Astrocyte (in vitro differentiated cells and primary cell): ENCODE results near the gene HNRNPL. TPM values are rescaled to one million over a fixed set of nuclear protein-coding genes. Genes with fewer than 3 reads are reported as not detected.

Source experiments
- DNase-seq: peaks from one replicate; pipeline ENCODE4 v3.0.0-alpha.2; 2010; ENCODE audit warnings: low read depth
- FAIRE-seq: peaks from 2 replicates; lab custom pipeline; 2011; peaks lifted over from hg19 to GRCh38; lab: Jason Lieb, UNC
- H2AFZ ChIP-seq: 2 replicates; pipeline ENCODE4 v1.6.0; 2012; ENCODE audit warnings: low read depth, low read length, inconsistent platforms
- H3K27ac ChIP-seq: 2 replicates; pipeline ENCODE4 v1.5.1; 2011; ENCODE audit warnings: low read depth, low read length, inconsistent platforms
- H3K27me3 ChIP-seq: 2 replicates; pipeline ENCODE4 v1.6.0; 2011; ENCODE audit warnings: low read length, inconsistent platforms; ENCODE audit not compliant: insufficient read depth
- H3K36me3 ChIP-seq: 2 replicates; pipeline ENCODE4 v1.5.1; 2011; ENCODE audit warnings: low read length, inconsistent platforms; ENCODE audit not compliant: insufficient read depth
- H3K4me1 ChIP-seq: 2 replicates; pipeline ENCODE4 v1.5.1; 2011; ENCODE audit warnings: low read length, inconsistent platforms; ENCODE audit not compliant: insufficient read depth
- H3K4me2 ChIP-seq: 2 replicates; pipeline ENCODE4 v1.6.0; 2012; ENCODE audit warnings: low read length, inconsistent platforms
- H3K4me3 ChIP-seq: 2 replicates; pipeline ENCODE4 v1.5.1; 2011; ENCODE audit warnings: low read depth, mild to moderate bottlenecking, low read length, inconsistent platforms; ENCODE audit not compliant: insufficient read depth
- H3K79me2 ChIP-seq: 2 replicates; pipeline ENCODE4 v1.6.0; 2012; ENCODE audit warnings: mild to moderate bottlenecking, low read length, inconsistent platforms; ENCODE audit not compliant: insufficient read depth
- H3K9ac ChIP-seq: 2 replicates; pipeline ENCODE4 v1.6.0; 2012; ENCODE audit warnings: mild to moderate bottlenecking, low read length, inconsistent platforms
- H3K9me3 ChIP-seq: 2 replicates; pipeline ENCODE4 v1.5.1; 2012; ENCODE audit warnings: low read depth, mild to moderate bottlenecking, low read length, inconsistent platforms; ENCODE audit not compliant: insufficient read depth
- H4K20me1 ChIP-seq: 2 replicates; pipeline ENCODE4 v1.6.0; 2012; ENCODE audit warnings: low read length, inconsistent platforms; ENCODE audit not compliant: insufficient read depth
- H3K27ac Mint-ChIP-seq: one replicate; pipeline ENCODE4 v1.8.0; 2021; ENCODE audit warnings: mild to moderate bottlenecking, mixed read lengths; ENCODE audit not compliant: unreplicated experiment
- H3K27me3 Mint-ChIP-seq: one replicate; pipeline ENCODE4 v1.8.0; 2021; ENCODE audit warnings: low read depth, mixed read lengths; ENCODE audit not compliant: unreplicated experiment
- H3K36me3 Mint-ChIP-seq: one replicate; pipeline ENCODE4 v1.8.0; 2021; ENCODE audit warnings: low read depth, mixed read lengths; ENCODE audit not compliant: unreplicated experiment
- H3K4me1 Mint-ChIP-seq: one replicate; pipeline ENCODE4 v1.8.0; 2021; ENCODE audit warnings: low read depth, mixed read lengths; ENCODE audit not compliant: unreplicated experiment
- H3K4me3 Mint-ChIP-seq: one replicate; pipeline ENCODE4 v1.8.0; 2021; ENCODE audit warnings: mild to moderate bottlenecking, moderate library complexity, mixed read lengths; ENCODE audit not compliant: unreplicated experiment
- H3K9me3 Mint-ChIP-seq: one replicate; pipeline ENCODE4 v1.8.0; 2021; ENCODE audit warnings: mild to moderate bottlenecking, mixed read lengths; ENCODE audit not compliant: unreplicated experiment
- EZH2 ChIP-seq: IDR thresholded peaks from 2 replicates; pipeline ENCODE4 v1.6.1; 2012; ENCODE audit warnings: mild to moderate bottlenecking, low read length, inconsistent platforms; ENCODE audit not compliant: insufficient read depth
- total RNA-seq: library from RNA; stranded (reverse); gene quantifications from 2 replicates; pipeline ENCODE4 v1.2.1, GENCODE V29; 2021
- TF ChIP-seq, protein P1 (sequence below): IDR thresholded peaks from 2 replicates; pipeline ENCODE4 v1.5.1; 2011; ENCODE audit warnings: low read depth, mild to moderate bottlenecking, inconsistent platforms, low read length, moderate library complexity; ENCODE audit not compliant: insufficient read depth

The HNRNPL gene
- total RNA-seq, 1 donor from 2014 or later = 314 TPM

DNA sequence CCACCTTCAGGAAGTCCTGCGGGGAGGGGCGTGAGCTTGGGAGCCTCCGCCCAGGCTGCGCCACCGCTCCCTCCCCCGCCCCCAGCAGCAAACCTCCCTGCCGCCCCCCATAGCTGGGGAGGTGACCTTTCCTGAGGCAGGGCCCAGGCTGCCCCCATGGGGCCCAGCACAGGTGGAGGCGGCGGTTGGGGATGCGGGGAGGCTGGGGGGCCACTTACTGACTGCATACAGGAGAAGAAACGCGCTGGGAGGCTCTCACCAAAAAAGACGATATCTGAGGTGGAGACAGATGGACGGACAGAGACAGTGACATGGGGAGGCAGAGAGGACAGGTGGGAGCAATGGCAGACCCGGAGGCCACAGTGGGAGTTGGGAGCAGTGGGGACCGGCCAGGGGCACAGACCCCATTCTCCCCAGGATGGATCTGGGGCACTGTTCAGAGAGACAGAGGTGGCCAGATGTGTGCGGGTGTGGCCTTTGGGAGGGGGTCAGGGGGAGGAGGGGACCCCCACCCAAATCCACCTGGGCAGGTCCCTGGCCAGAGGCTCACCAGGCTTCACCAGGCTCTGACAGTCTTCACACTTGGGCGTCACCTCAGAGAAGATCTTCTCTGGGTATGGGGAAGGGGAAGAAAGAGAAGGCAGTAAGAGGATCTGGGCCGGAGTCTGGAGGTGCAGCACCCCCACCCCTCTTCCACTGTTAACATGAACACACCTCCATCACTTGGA lies 31.3 kb upstream of the HNRNPL start:
- no peak for DNase-seq
- H3K27ac ChIP-seq = no peak overlapping the region
- H3K9me3 Mint-ChIP-seq = no peaks in the 10 kb centered on the region
- H3K4me1 Mint-ChIP-seq = no peaks in the 10 kb centered on the region
- H3K4me1 ChIP-seq = no peaks in the 10 kb centered on the region
- TF ChIP-seq, protein P1, sequence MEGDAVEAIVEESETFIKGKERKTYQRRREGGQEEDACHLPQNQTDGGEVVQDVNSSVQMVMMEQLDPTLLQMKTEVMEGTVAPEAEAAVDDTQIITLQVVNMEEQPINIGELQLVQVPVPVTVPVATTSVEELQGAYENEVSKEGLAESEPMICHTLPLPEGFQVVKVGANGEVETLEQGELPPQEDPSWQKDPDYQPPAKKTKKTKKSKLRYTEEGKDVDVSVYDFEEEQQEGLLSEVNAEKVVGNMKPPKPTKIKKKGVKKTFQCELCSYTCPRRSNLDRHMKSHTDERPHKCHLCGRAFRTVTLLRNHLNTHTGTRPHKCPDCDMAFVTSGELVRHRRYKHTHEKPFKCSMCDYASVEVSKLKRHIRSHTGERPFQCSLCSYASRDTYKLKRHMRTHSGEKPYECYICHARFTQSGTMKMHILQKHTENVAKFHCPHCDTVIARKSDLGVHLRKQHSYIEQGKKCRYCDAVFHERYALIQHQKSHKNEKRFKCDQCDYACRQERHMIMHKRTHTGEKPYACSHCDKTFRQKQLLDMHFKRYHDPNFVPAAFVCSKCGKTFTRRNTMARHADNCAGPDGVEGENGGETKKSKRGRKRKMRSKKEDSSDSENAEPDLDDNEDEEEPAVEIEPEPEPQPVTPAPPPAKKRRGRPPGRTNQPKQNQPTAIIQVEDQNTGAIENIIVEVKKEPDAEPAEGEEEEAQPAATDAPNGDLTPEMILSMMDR = no peak
- no peak for TF ChIP-seq EZH2
- no peak overlapping the region for H3K4me2 ChIP-seq
- peak overlapping the region; percentile 9 for H3K27ac Mint-ChIP-seq
- H3K36me3 ChIP-seq = no peaks in the 10 kb centered on the region
- no peak overlapping the region for H3K4me3 Mint-ChIP-seq
- no peaks in the 10 kb centered on the region for H3K27me3 ChIP-seq
- no peak for FAIRE-seq
- H4K20me1 ChIP-seq = no peaks in the 10 kb centered on the region
- H2AFZ ChIP-seq = no peak overlapping the region
- H3K4me3 ChIP-seq = no peak overlapping the region
- H3K36me3 Mint-ChIP-seq = peaks cover 3% of the 10 kb centered on the region
- no peaks in the 10 kb centered on the region for H3K9me3 ChIP-seq
- H3K27me3 Mint-ChIP-seq = no peaks in the 10 kb centered on the region
- H3K79me2 ChIP-seq = no peaks in the 10 kb centered on the region
- H3K9ac ChIP-seq = no peak overlapping the region

DNA sequence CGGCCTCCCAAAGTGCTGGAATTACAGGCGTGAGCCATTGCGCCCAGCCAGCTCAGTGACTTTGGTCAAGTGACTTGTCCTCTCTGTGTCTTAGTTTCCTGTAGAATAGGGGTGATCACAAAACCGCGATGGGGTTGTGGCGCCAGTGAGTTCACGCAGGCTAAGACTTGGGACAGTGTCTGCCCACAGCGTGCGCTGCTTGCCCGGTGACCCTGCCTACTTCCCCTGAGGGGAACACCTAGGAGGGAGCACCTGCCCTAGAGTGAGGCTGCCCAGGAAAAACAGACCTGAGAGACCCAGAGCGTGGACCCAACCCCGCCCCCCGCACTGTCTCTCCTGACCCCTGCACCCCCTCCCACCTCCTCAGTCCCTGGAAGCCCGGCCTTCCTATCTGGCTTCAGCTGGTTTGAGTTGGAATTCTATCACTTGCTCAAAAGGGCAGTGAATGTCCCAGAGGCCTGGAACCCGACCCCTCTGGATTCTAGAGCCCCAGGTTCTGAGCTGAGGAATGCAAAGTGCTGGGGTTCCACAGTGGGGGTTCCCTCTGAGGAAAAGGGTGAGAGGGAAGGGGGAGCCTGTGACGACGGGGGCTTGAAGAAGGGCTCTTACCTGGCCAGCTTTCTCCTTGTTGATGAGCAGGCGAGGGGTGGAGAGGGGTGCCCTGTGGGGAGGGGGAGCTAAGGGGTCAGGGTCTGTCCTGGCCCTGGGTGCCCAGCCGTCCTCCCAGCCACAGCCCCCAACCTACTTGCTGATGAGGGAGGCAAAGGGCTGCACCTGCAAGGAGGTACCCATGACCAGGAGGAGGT lies 30.5 kb upstream of the HNRNPL start:
- peaks cover 3% of the 10 kb centered on the region for H3K36me3 Mint-ChIP-seq
- no peaks in the 10 kb centered on the region for H3K9me3 ChIP-seq
- H3K36me3 ChIP-seq = no peaks in the 10 kb centered on the region
- no peak overlapping the region for H3K4me2 ChIP-seq
- TF ChIP-seq, protein P1 = no peak
- no peak for TF ChIP-seq EZH2
- no peaks in the 10 kb centered on the region for H3K27me3 ChIP-seq
- FAIRE-seq (no peak), DNase-seq (no peak)
- H3K27me3 Mint-ChIP-seq = no peaks in the 10 kb centered on the region
- no peak overlapping the region for H3K4me3 ChIP-seq
- no peak overlapping the region for H3K9ac ChIP-seq
- no peak overlapping the region for H3K27ac ChIP-seq
- no peak overlapping the region for H2AFZ ChIP-seq
- no peaks in the 10 kb centered on the region for H3K4me1 Mint-ChIP-seq
- H3K4me1 ChIP-seq = no peaks in the 10 kb centered on the region
- no peak overlapping the region for H3K27ac Mint-ChIP-seq
- no peak overlapping the region for H3K4me3 Mint-ChIP-seq
- no peaks in the 10 kb centered on the region for H3K9me3 Mint-ChIP-seq
- H4K20me1 ChIP-seq = no peaks in the 10 kb centered on the region
- H3K79me2 ChIP-seq = no peaks in the 10 kb centered on the region

DNA sequence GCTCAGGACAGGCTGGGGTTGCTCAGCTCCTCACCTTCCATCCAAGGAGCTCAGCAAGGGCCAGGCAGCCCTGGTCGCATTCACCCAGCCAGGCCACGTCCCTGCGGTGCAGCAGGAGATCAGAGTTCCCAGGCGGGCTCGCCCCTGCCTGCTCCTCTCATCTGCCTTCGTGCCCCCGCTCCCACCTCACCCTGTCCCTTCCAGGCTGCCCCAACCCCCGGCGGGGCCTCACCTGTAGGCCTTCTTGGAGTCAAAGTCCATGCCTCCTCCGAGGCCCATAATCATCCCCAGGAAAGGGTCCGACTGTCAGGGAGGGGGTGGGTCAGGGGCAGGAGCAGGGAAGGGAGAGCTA lies 29.6 kb upstream of the HNRNPL start:
- H3K27me3 ChIP-seq = no peaks in the 10 kb centered on the region
- no peaks in the 10 kb centered on the region for H3K4me1 ChIP-seq
- H3K79me2 ChIP-seq = no peaks in the 10 kb centered on the region
- Mint-ChIP-seq H3K27ac (no peak overlapping the region), H3K36me3 (peaks cover 3% of the 10 kb centered on the region), H3K4me1 (no peaks in the 10 kb centered on the region), H3K4me3 (no peak overlapping the region), H3K9me3 (no peaks in the 10 kb centered on the region), H3K27me3 (no peaks in the 10 kb centered on the region)
- H3K4me2 ChIP-seq = no peak overlapping the region
- no peak overlapping the region for H3K27ac ChIP-seq
- DNase-seq (no peak), FAIRE-seq (no peak)
- no peak for TF ChIP-seq EZH2
- TF ChIP-seq, protein P1 = no peak
- no peaks in the 10 kb centered on the region for H3K36me3 ChIP-seq
- H4K20me1 ChIP-seq = no peaks in the 10 kb centered on the region
- H3K9me3 ChIP-seq = no peaks in the 10 kb centered on the region
- no peak overlapping the region for H3K9ac ChIP-seq
- H3K4me3 ChIP-seq = no peak overlapping the region
- no peak overlapping the region for H2AFZ ChIP-seq
